KMS-11 (cell line): ENCODE data around the gene FALEC.
"Not testable (repeated sequence)": the region's sequence is repeated elsewhere in the genome, so short reads cannot be mapped to it uniquely, and the experiment has no call there.

ENCODE experiments used
- H2AFZ ChIP-seq: fragments of 200-600 bp; sonication (generic); 2 replicates; pipeline ENCODE4 v1.6.1; 2016; ENCODE audit warnings: antibody characterized with exemption, mixed run types, low read depth
- H3K27ac ChIP-seq: fragments of 200-600 bp; sonication (generic); 2 replicates; pipeline ENCODE4 v1.6.1; 2016; ENCODE audit warnings: mild to moderate bottlenecking, mixed run types
- H3K27me3 ChIP-seq: fragments of 200-600 bp; sonication (generic); 2 replicates; pipeline ENCODE4 v1.6.1; 2017; ENCODE audit warnings: mild to moderate bottlenecking, low read depth, mixed run types, moderate library complexity; ENCODE audit not compliant: insufficient read depth
- H3K36me3 ChIP-seq: fragments of 200-600 bp; sonication (generic); 2 replicates; pipeline ENCODE4 v1.6.1; 2017; ENCODE audit warnings: mild to moderate bottlenecking, mixed run types; ENCODE audit not compliant: insufficient read depth
- H3K4me1 ChIP-seq: fragments of 200-600 bp; sonication (generic); 2 replicates; pipeline ENCODE4 v1.6.1; 2016; ENCODE audit warnings: mild to moderate bottlenecking, low read depth, mixed run types; ENCODE audit not compliant: poor library complexity, severe bottlenecking
- H3K4me2 ChIP-seq: fragments of 200-600 bp; sonication (generic); 2 replicates; pipeline ENCODE4 v1.7.0; 2016; ENCODE audit warnings: mild to moderate bottlenecking, mixed run types
- H3K4me3 ChIP-seq: fragments of 200-600 bp; sonication (generic); IDR thresholded peaks from 2 replicates; pipeline ENCODE4 v1.6.1; 2017; ENCODE audit warnings: low read depth, low read length, mixed read lengths; ENCODE audit not compliant: insufficient read depth
- H3K79me2 ChIP-seq: fragments of 200-600 bp; sonication (generic); 2 replicates; pipeline ENCODE4 v1.6.1; 2016; ENCODE audit warnings: low read depth, mixed run types; ENCODE audit not compliant: insufficient read depth
- H3K9ac ChIP-seq: fragments of 200-600 bp; sonication (generic); 2 replicates; pipeline ENCODE4 v1.6.1; 2016; ENCODE audit warnings: mild to moderate bottlenecking, mixed run types
- H4K20me1 ChIP-seq: fragments of 200-600 bp; sonication (generic); 2 replicates; pipeline ENCODE4 v1.6.1; 2016; ENCODE audit warnings: mild to moderate bottlenecking, mixed run types; ENCODE audit not compliant: insufficient read depth
- TF ChIP-seq, protein P1 (sequence below): fragments of 200-600 bp; sonication (generic); conservative IDR thresholded peaks from 2 replicates; pipeline ENCODE4 v1.6.1; 2017; ENCODE audit warnings: low read depth, mild to moderate bottlenecking, antibody characterized with exemption, low read length, moderate library complexity, mixed read lengths

Gene FALEC

GRCh38 chr1:150563340-150564038, 47.9 kb downstream of the FALEC start:
- TF ChIP-seq, protein P1, sequence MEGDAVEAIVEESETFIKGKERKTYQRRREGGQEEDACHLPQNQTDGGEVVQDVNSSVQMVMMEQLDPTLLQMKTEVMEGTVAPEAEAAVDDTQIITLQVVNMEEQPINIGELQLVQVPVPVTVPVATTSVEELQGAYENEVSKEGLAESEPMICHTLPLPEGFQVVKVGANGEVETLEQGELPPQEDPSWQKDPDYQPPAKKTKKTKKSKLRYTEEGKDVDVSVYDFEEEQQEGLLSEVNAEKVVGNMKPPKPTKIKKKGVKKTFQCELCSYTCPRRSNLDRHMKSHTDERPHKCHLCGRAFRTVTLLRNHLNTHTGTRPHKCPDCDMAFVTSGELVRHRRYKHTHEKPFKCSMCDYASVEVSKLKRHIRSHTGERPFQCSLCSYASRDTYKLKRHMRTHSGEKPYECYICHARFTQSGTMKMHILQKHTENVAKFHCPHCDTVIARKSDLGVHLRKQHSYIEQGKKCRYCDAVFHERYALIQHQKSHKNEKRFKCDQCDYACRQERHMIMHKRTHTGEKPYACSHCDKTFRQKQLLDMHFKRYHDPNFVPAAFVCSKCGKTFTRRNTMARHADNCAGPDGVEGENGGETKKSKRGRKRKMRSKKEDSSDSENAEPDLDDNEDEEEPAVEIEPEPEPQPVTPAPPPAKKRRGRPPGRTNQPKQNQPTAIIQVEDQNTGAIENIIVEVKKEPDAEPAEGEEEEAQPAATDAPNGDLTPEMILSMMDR = peak; percentile 3; the same call in 1 of the 2 replicates
- H2AFZ ChIP-seq = no peak overlapping the region; the same call in 1 of the 2 replicates
- H3K36me3 ChIP-seq = no peaks in the 10 kb centered on the region
- H4K20me1 ChIP-seq = no peaks in the 10 kb centered on the region
- peaks cover 76% of the 10 kb centered on the region for H3K4me1 ChIP-seq
- peak overlapping the region; percentile 77 for H3K27ac ChIP-seq
- H3K27me3 ChIP-seq = no peaks in the 10 kb centered on the region
- H3K79me2 ChIP-seq = peaks cover 34% of the 10 kb centered on the region
- H3K4me3 ChIP-seq = peak overlapping the region; percentile 90
- peak overlapping the region; percentile 100 for H3K4me2 ChIP-seq
- peak overlapping the region; percentile 18 for H3K9ac ChIP-seq

DNA sequence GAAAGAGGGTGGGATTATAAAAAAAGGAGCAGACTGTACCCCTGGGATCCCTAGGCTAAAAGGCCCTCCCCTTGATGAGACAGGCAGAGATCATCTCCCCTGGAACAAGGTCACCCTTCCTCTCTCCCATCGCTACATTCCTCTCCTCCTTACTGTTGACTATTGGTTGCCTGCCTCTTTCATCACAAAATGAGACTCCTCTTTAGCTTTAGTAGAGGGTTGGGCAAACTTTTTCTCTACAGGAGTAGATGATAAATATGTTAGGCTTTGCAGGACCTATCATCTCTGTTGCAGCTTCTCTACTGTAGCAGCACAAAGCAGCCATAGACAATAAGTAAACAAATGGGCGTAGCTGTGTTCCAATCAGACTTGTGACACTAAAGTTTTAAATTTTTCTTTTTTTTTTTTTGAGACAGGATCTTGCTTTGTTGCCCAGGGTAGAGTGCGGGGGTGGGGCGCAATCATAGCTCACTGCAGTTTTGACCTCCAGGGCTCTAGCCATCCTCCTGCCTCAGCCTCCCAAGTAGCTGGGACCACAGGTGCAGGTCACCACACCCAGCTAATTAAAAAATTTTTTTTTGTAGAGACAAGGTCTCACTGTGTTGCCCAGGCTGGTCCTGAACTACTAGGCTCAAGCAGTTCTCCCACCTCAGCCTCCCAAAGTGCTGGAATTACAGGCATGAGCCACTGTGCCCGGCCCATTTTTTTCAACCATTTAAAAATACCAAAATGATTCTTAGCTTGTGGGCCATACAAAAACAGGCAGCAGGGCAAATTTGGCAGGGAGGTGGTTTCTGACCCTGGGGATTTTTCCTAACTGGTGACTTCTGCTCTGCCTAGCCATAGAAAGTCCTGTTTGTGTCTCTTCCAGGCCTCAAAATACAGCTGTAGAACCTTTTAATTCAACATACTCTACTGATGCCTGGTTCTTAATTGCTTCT, 48.8 kb downstream of the FALEC start:
- Histone ChIP-seq H3K4me2 (peak overlapping the region; percentile 100), H3K79me2 (peaks cover 42% of the 10 kb centered on the region), H3K36me3 (no peaks in the 10 kb centered on the region), H3K4me3 (no peak overlapping the region), H3K27me3 (no peaks in the 10 kb centered on the region), H3K9ac (peak overlapping the region; percentile 18; the same call in 1 of the 2 replicates), H4K20me1 (no peaks in the 10 kb centered on the region), H2AFZ (no peak overlapping the region; the same call in 1 of the 2 replicates), H3K27ac (peak overlapping the region; percentile 77), H3K4me1 (peaks cover 84% of the 10 kb centered on the region)
- TF ChIP-seq, protein P1 = no peak

GRCh38 chr1:150565240-150565991, 49.9 kb downstream of the FALEC start:
- Histone ChIP-seq H3K4me1 (peaks cover 86% of the 10 kb centered on the region), H3K79me2 (peaks cover 53% of the 10 kb centered on the region), H3K4me2 (peak overlapping the region; percentile 100), H3K27ac (peak overlapping the region; percentile 77), H3K9ac (peak overlapping the region; percentile 18; the same call in 1 of the 2 replicates)
- not testable (repeated sequence) for H3K27me3 ChIP-seq, H2AFZ ChIP-seq, H4K20me1 ChIP-seq, H3K4me3 ChIP-seq, H3K36me3 ChIP-seq

DNA sequence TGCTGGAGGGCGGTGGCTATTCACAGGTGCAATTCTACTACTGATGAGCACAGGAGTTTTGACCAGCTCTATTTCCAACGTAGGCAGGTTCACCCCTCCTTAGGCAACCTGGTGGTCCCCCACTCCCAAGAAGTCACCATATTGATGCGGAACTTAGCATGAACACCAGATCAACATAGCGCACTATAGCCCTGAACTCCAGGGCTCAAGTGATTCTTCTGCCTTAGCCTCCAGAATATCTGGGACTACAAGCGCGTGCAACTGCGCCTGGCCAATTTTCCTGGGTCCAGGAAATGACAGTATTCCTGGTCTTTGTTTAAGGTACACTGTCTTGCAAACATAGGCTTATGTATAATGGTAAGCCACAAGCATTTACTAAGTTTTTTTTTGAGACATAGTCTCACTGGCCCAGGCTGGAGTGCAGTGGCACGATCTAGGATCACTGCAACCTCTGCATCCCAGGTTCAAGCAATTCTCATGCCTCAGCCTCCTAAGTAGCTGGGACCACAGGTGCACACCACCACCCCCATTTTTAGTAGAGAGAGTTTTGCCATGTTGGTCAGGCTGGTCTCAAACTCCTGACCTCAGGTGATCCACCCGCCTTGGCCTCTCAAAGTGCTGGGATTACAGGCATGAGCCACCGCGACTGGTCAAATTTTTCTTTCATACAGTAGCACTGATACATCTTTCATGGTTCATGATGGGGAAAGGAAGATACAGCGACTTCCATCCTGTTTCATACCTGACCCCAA, 51.2 kb downstream of the FALEC start:
- Histone ChIP-seq H3K9ac (peak overlapping the region; percentile 31; the same call in 1 of the 2 replicates), H3K27ac (peak overlapping the region; percentile 77), H3K79me2 (peaks cover 60% of the 10 kb centered on the region)

More for the DNA sequence above, 51.2 kb downstream of the FALEC start:
- H3K36me3 ChIP-seq = no peaks in the 10 kb centered on the region
- no peaks in the 10 kb centered on the region for H4K20me1 ChIP-seq
- H3K27me3 ChIP-seq = no peaks in the 10 kb centered on the region
- TF ChIP-seq, protein P1 = no peak
- H2AFZ ChIP-seq = peak overlapping the region; percentile 3; the same call in 1 of the 2 replicates
- H3K4me1 ChIP-seq = peaks cover 94% of the 10 kb centered on the region
- peak overlapping the region; percentile 89 for H3K4me3 ChIP-seq
- peak overlapping the region; percentile 100 for H3K4me2 ChIP-seq
